ENCODE measurements around the gene C16orf96.

The C16orf96 gene

GRCh38 chr16:4649744-4650442 is 93.8 kb downstream of the C16orf96 start:
- DNase-seq (ENCODE audit: low spot score): no peak
